IPS DF 19.7 (cell line): ENCODE results near the gene CFDP1.

ENCODE experiments used
- DNase-seq: peaks from one replicate; pipeline ENCODE4 v3.0.0-alpha.2; 2013; ENCODE audit warnings: low read depth, low spot score

CFDP1 gene

DNA sequence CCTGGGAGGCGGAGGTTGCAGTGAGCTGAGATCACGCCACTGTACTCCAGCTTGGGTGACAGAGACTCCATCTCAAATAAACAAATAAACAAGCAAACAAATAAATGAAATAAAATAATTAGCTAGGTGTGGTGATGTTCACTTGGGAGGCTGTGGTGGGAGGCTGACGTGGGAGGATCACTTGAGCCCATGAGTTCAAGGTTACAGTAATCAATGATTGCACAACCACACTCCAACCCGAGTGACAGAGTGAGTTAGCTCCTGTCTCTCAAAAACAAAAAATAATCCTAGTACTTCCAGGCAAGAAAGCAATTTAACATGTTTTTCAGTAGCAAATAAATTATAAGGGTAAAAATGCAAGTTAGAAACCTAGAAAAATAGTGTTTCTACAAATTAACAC, 26.4 kb downstream of the CFDP1 start:
- DNase-seq, result no peak

DNA sequence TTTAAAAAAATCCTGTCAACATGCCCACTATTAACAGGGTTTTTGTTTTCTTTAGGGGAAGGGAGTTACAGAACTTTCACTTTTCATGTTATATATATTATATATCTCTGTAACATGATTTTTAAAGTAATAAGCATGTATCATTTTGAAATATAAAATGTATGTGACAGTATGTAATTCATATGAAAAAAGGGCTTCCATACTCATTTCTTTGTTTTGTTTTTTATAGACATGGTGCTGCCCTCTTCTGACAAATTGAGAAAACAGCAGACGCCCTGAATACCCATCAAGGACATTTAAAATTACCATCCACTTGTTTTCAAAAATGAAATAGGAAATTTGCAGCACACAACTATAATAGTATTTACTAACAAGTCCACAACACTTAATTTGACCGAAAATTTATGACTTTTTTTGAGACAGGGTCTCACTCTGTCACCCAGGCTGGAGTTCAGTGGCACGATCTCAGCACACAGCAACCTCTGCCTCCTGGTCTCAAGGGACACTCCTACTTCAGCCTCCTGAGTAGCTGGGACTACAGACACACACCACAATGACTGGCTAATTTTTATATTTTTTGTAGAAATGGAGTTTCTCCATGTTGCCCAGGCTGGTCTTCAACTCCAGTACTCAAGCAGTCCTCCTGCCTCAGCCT, 30.4 kb downstream of the CFDP1 start:
- no peak for DNase-seq

DNA sequence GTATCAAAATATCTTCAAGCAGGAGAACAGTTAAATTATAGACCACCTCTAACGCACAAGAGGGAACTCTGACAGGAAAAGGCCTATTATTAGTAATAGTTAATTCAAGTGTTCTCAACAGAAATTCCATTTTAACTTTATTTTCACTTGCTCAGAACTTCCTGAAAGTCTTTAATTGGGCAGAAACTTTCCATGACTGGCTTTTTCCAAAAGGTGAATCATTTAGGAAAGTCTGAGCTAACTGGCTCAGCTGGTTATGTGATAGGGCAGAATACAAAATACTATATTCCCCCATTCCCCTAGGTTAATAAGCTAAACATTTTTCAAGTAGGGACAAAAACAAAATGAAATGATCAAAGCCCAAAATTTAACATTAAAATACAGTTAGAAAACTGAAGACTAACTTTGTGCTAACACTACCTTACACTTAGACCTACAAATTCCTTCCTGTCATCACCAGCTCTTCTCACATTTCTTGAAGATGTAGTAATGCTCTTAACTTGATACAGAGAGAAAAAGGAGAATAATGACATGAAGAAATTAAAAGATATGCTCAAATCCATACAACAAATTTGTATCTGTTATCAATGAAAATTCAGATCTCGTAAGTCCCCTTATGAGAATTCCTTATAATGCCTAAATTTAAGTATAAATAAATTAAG, 31.0 kb downstream of the CFDP1 start:
- DNase-seq, result no peak

DNA sequence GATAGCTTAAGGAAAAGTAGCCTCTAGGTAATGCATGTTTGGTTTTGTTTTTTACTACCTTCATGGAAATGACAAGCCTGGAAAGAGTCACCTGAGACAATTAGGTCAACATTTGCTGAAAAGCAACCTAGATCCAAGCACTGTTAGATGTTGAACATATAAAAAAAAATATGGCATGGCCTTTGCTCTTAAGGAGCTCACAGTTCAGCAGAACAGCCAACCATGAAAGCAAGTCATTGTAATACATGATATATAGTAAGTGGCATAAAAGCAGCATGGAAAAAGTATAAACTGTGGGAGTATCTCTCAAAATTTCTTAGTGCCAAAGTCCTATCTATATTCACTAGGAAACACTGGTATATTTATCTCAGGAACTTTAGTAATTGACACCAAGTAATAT, 31.6 kb downstream of the CFDP1 start:
- DNase-seq, result no peak

DNA sequence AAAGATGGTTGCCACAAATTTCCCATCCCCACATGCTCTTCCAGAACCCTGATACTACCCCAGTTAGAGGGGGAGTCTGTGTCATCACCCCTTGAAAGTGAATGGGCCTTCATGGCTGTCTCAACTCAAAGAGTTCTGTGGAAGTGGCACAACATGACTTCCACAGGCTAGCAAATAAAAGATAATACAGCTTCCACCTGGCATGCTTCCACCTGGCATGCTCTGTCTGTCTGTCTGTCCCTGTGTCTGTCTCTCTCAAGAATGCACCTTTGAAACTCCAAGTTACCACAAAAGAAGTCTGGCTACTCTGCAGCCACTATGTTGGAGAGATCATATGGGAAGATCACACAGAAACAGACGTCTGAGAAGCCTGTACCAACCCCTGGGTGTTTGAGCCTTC, 35.0 kb downstream of the CFDP1 start:
- DNase-seq, result no peak

DNA sequence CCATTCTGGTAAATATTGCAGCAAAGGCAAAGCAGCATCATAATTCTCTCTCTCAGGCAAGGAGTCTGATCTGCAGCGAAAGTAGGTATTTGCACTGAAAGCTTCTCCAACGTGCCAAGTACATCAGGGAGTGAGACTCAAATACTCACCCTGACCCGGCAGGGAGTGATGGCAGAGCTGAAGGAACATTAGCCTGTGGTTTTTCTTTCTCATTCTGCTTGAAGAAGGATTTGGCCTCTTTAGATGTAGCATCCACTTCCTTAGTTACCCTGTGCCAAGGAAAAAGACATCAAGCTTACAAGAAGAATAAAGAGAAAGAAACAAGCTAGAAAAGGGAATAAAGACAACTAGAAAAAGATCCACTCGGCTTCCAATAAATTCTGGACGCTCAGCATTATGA, 38.4 kb downstream of the CFDP1 start:
- DNase-seq, result no peak

DNA sequence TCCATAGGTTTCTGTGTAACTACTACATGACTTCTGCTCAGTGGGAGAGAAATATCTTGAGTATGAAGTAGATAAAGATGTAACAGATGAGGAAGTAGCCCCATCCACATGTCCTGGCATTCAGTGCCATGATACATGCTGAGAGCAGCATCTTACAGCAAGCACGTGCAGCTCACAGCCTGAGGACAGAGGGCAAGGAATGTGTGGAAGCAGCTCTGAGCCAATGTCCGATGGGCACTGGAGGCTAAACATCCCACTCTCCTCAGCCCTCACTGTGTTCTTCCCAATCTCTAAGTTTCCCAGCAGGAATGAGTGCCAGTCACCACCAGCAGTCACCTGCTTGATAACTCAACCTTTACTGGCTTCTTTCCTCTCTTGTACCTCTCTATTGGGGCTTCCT, 40.4 kb downstream of the CFDP1 start:
- DNase-seq, result no peak

DNA sequence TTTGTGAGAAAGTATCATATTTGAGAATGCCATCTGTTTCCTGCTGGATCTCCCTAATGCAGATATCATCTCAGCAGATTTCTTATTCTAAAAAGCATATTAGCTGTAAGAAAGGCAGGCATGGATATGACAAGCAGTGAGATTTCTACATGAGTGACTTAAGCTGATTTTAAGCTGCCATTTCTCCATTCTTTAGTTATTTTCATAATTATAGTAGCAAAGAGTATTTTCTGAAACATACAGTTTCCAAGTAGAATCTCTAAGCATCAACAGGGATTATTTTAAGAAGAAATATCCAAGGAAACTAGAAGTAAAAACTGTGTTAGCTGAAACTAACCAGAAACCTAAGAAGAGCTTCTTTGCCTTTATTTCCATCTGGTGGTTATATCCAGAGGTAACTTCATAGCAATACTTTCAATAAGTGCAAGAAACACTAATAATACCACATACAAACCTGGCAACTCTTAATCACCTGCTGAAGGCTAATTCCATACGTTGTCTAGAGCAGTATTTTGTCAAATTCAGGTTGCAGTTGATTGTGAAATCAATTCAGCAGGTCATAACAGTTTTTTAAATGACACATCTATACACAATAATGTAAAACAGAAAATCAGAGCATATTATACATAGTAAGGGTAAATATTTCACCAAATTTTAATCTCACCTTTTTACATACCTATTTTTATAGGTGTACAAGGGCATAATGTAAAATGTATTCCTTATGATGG, 42.2 kb downstream of the CFDP1 start:
- no peak for DNase-seq

DNA sequence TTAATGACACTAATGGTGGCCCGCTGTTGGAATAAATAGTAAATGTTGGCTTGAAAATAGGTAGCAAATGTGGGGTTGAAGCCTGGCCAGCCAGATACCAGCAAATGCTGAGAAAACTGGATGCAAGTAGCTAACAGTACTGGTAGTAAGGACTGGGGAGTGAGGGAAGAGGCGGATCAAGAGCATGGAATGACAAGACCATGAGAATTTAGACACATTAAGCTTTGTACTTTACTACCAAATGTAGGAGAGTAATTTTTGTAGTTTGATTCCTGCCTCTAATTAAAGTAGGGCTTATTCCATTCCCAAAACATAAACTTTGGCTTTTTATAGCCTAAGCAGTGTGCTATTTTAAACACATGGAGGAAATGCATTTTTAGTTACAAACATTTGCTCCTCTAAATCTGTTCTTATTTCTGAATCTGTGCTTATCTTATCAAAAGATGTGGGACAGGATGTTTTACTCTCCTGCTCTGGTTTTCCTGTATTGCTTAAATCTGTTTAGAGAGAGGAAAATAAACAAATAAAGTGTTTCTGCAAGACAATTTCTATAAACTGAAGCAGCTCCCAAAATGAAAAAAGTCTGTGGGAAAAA, 44.1 kb downstream of the CFDP1 start:
- DNase-seq, result no peak

DNA sequence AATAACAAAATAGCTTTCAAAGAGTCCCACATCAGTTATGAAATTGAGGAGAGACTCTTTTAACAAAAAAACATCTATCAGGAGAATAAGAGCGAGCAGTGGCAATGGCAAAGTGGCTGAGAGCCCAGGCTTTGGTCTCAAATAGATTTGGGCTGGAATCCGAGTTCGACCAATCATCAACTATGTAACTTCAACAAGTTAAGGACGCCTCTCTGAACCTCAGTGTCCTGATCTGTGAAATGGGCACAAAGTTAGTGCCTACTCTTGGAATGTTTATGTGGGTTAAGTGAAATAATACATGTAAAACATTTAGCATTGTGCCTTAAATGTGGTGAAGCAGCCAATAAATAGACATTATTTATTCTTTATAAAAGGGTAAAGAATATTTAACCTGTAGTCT, 45.4 kb downstream of the CFDP1 start:
- no peak for DNase-seq

DNA sequence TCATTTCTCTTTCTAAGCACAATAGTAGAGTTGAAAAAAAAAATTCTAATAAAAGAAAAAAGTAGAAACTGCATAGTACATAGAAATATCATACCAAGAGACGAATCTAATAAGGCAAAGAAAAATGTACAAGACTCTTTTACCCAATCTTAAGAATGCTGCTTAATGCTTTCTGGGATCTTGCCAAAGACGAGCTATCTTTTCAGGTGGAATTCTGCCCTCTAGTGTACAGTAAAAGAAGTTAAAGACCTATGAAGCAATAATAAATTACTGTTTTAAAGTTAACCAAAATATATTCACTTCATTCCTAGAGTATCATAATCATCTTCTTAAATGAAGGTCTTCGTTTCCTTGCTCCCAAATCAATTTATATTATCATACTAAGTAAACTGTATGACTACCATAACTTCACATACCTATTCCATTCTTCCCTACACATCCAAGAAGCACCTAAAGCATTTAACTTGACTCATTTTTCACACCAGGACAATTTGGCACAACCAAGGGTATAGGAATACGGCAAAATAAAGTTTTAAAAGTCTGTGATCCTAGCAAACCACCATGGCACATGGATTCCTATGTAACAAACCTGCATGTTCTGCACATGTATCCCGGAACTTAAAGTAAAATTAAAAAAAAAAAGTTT, 47.7 kb downstream of the CFDP1 start:
- DNase-seq, result no peak

DNA sequence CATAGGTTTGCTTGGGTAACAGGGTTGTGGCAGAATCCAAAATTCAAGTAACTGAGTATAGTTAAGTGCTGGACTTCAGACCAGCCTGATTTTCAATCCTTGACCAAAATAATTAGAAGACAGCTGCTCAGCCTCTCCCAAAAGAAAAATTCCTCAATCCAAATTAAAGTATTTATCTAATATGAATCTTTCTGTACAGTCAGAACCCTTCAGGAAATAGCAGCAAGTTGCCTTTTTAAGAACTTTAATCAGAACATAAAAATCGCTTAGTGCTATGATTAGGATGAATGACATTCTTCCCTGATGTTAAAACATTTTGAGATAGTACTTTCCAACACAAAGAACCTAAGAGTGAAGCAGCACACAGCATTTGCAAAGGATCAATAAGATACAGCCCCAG, 50.2 kb downstream of the CFDP1 start:
- DNase-seq, result no peak

DNA sequence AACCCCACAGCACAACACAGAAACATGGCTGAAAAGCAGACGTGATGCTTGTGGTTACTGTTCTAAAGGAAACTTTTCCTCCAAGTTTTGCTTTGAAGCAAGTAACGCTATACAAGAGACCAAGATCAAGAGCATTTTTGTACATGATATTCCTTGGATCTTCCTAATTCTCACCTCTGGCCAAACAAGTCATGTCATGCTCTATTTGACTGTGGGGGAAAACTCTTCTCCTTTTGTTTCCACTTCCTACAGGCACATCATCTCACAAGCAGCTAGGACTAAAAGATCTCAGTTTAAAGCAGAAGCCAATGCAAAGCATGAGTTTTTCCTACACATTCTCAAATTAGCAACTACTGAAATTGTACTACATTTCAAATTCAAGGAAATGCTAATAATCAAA, 50.7 kb downstream of the CFDP1 start:
- no peak for DNase-seq

DNA sequence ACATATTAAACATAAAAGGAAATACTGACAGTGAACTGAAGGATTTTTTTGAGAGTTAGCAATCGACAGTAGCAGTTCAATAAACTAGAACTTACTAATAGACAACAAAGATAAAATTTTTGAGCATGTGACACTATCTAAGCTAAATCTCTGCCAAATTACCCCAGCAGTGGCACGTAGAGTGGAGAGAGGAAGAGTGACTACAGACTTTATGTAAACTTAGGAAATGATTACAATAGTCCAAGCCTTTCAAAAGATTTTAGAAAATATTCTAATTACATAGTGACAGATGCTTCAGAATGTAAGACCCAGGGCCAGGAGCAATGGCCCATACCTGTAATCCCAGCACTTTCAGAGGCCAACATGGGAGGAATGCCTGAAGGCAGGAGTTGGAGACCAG, 52.4 kb downstream of the CFDP1 start:
- no peak for DNase-seq

DNA sequence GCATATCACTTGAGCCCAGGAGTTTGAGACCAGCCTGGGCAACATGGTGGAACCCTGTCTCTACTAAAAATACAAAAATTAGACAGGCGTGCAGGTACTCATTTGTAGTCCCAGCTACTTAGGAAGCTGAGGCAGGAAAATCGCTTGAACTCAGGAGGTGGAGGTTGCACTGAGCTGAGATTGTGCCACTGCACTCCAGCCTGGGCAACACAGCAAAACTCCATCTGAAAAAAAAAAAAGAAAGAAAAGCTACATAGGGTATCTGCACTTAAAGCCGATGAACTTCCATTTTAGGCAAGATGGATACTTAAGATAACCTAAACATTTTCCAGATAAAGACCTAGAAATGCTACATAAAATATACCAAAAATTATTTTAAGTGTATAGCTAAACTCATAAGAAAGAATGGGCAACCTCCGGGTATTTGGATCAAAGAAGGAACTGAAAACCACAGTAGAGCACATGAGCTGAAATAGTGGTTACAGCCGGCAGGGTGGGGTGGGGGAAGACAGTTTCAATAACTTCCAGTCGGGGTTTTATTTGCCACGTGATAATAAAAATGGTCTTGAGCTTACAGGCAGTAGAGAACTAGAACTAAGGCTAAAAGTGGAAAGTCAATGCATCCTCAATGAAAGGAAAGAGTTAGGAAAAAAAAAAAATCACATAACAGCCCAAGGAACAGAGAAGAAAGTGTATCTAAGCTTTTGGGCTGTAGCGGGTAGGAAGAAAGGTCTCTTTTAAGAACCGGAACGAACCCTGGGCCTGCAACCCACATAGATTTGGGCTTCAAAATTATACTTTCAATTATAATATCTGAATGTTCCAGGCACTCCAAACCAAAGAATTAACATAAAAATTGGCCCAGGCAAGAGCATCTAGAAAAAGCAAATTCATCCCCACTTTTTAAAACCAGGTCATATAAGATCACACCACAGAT, 53.1 kb downstream of the CFDP1 start:
- no peak for DNase-seq

DNA sequence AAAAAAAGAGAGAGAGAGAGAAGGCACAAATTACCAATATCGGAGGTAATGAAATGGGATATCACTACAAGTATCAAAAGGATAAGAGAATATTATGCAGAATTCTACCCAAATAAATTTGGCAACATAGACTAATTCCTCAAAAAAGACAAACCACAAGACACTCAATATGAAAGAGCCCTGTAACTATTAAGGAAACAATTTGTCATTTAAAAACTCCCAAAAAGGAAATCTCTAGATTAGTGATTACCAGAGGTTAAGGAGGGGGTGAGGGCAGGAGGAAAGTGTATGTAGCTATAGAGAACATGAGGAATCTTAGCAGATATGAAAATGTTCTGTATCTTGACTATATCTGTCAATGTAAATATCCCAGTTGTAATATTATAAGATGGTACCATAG, 54.0 kb downstream of the CFDP1 start:
- no peak for DNase-seq

DNA sequence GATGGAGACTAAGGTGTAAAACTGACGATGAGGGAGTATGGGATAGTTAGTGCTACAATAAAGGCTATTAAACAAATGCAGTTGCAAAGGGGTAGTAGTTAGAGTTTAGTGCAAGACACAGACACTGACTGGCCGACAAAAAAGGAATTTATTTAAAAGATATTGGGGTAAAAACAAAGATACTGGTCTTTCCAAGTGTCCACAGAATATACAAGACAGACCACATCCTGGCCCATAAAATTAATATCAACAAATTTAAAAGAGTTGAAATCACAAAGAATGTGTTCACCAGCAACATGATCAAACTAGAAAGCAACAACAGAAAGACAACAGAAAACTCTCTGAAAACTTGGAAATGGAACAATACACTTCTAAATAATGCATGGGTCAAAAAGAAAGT, 54.7 kb downstream of the CFDP1 start:
- DNase-seq, result no peak

DNA sequence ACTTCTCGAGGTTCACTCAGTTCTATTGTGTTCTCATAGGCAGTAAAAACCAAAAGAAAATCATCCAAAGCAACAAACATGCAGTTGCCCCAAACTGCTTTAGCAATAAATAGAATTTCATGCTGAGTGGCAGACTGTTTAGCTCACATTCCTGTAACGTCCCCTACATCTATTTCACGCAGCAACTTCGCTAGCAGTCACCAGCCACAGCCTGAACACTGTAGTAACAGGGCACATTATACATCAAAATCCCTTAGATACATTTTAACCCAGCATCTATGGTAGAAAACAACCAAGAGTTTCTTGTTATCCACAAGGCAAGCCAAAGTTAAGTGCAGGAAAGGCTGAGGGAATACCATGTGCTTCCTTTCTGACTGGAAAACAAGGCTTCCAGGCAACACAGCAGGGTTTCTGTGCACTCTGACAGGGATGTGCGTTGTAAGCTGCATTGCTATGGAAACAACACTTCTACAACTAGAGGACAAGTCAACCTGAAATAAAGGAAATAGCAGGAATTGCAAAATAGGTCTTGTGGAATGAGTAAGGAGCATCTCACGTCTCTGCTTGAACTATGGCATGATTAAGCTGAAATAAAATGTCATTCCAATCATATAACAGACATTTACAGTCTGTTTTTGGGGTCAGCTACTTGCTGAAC, 55.4 kb downstream of the CFDP1 start:
- DNase-seq, result no peak

DNA sequence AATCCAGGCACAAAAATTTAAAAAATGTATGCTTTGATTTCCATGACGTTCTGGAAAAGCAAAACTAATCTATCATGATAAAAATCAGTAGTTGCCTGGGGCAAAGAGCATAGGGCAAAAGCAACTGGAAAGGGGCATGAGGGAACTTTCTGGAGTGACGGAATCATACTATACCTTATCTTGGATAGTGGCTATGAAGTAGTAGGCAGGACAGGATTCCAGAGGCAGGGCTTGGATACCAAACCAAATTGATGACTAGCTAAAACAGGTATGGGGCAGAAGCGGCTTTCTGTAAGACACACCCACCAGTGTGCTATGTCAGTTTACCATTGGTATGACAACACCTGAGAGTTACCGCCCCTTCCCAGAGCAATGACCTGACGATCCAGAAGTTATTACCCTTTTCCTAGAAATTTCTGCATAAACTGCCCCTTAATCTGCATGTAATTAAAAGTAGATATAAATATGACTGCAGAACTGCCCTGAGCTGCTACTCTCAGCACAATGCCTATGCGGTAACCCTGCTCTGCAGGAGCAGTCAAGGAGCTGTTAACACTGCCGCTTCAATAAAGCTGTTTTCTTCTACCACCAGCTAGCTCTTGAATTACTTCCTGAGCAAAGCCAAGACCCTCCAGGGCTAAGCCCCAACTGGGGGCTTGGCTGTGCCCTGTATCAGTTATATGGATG, 56.7 kb downstream of the CFDP1 start:
- no peak for DNase-seq

DNA sequence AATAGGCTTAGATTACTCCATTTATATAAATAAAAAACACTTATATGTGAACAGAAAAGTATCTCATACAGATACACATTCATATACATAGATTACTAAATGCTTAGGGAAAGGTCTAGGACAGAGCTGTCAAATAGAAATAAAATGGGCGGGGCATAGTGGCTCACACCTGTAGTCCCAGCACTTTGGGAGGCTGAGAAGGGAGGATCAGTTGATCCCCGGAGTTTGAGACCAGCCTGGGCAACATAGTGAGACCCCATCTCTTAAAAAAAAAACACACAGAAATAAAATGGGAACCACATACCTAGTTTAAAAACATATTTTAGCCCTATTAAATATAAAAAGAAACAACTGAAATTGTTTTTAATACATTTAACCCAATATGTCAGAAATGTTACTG, 58.9 kb downstream of the CFDP1 start:
- DNase-seq, result no peak
